B cell (primary cell): ENCODE data around the gene GARS1.

ENCODE experiments used
- EZH2 ChIP-seq: IDR thresholded peaks from 2 replicates; pipeline ENCODE4 v1.6.1; 2012; ENCODE audit warnings: borderline replicate concordance, low read depth, mild to moderate bottlenecking, moderate library complexity, low read length; ENCODE audit not compliant: insufficient read depth, poor library complexity, severe bottlenecking
- TF ChIP-seq, protein P1 (sequence below): fragments of 200-600 bp; IDR thresholded peaks from one replicate; pipeline ENCODE4 v1.8.0; 2022; ENCODE audit warnings: antibody characterized with exemption, mild to moderate bottlenecking

DNA sequence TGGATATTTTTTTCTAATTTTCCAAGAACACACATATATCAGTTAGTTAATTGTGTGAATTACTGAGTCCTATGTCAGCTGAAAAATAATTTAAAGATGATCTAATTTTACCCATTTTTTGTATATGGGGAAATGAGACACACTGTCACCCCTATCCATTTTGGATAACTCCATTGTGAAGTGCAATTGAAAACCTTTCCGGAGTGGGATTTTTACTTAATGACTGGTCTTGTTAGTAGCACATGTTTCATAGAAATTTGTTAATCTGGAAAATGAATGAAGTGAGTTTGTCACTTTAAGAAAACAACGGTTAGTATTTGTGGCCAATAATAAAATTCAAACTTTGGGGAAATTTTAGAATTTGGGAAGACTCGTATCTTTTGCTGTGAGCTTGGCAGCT, 2.0 kb downstream of the GARS1 start:
- no peak for TF ChIP-seq EZH2
- TF ChIP-seq, protein P1, sequence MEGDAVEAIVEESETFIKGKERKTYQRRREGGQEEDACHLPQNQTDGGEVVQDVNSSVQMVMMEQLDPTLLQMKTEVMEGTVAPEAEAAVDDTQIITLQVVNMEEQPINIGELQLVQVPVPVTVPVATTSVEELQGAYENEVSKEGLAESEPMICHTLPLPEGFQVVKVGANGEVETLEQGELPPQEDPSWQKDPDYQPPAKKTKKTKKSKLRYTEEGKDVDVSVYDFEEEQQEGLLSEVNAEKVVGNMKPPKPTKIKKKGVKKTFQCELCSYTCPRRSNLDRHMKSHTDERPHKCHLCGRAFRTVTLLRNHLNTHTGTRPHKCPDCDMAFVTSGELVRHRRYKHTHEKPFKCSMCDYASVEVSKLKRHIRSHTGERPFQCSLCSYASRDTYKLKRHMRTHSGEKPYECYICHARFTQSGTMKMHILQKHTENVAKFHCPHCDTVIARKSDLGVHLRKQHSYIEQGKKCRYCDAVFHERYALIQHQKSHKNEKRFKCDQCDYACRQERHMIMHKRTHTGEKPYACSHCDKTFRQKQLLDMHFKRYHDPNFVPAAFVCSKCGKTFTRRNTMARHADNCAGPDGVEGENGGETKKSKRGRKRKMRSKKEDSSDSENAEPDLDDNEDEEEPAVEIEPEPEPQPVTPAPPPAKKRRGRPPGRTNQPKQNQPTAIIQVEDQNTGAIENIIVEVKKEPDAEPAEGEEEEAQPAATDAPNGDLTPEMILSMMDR: no peak
